Tibial nerve (tissue), 4 donors: Measurements from ENCODE around the gene UNKL. TPM values are rescaled to one million over a fixed set of nuclear protein-coding genes. Genes with fewer than 3 reads are reported as not detected.
"Not testable (repeated sequence)": the region's sequence is repeated elsewhere in the genome, so short reads cannot be mapped to it uniquely, and the experiment has no call there.

Experiments
- DNase-seq, 2 donors: peaks; one replicate each; pipeline ENCODE4 v3.0.0-alpha.2; 2019; ENCODE audit warnings: low spot score in 2 of 2
- H3K27ac ChIP-seq, 4 donors: fragments of 200-600 bp; sonication (generic) in 3 of 4; one replicate each; pipeline ENCODE4 v1.5.1; 2017 to 2019; ENCODE audit warnings: mild to moderate bottlenecking in 1 of 4
- H3K27me3 ChIP-seq, 2 donors: fragments of 200-600 bp; sonication (generic) in 1 of 2; one replicate each; pipeline versions ENCODE4 v1.5.1 to v1.6.0; 2017 to 2019
- H3K36me3 ChIP-seq, 3 donors: fragments of 200-600 bp; sonication (generic); one replicate each; pipeline ENCODE4 v1.5.1; 2018 to 2019
- H3K4me1 ChIP-seq, 4 donors: fragments of 200-600 bp; sonication (generic) in 3 of 4; one replicate each; pipeline ENCODE4 v1.5.1; 2017 to 2019
- H3K4me3 ChIP-seq, 4 donors: fragments of 200-600 bp; sonication (generic) in 3 of 4; one replicate each; pipeline ENCODE4 v1.5.1; 2017 to 2019; ENCODE audit warnings: mild to moderate bottlenecking in 1 of 4, moderate library complexity in 1 of 4
- H3K9me3 ChIP-seq, 4 donors: fragments of 200-600 bp; sonication (generic) in 3 of 4; one replicate each; pipeline ENCODE4 v1.5.1; 2017 to 2019
- CTCF ChIP-seq, 5 experiments: fragments of 200-600 bp in 3 of 5; fragments of 450-650 bp in 2 of 5; sonication (generic) in 3 of 5; IDR thresholded peaks; one replicate each; pipeline ENCODE4 v1.5.1; 2016 to 2019; ENCODE audit warnings: antibody characterized with exemption in 5 of 5, mild to moderate bottlenecking in 3 of 5, moderate library complexity in 2 of 5
- EP300 ChIP-seq, 2 donors: sonication (generic); formaldehyde crosslinking; IDR thresholded peaks; one replicate each; pipeline ENCODE4 v1.6.1; 2017; ENCODE audit warnings: antibody characterized with exemption in 2 of 2, mild to moderate bottlenecking in 1 of 2
- POLR2A ChIP-seq, 2 donors: fragments of 450-650 bp; IDR thresholded peaks; one replicate each; pipeline ENCODE4 v1.6.1; 2017; ENCODE audit warnings: antibody characterized with exemption in 2 of 2, mild to moderate bottlenecking in 2 of 2, moderate library complexity in 2 of 2
- WGBS, 2 donors: methylation state at CpG; one replicate each; pipeline ENCODE4 v1.1.5; 2018; 5-methylcytosine and 5-hydroxymethylcytosine counted together
- total RNA-seq, 4 donors: library from RNA; depleted of rRNA; stranded (reverse); fragments of >200 nt; gene quantifications; one replicate each; pipeline ENCODE4 v1.1.0, GENCODE V29; 2016

Gene UNKL
- total RNA-seq, 4 donors from 2014 or later: 34.3 to 70.5 (median 45.0) TPM

- Histone ChIP-seq H3K27ac (peak overlapping the region in 2 of 4 donors; percentile 26 to 68), H3K9me3 (peaks cover 0 to 10% (median 0%) of the 10 kb centered on the region in 4 donors), H3K27me3 (peaks cover 3 to 68% of the 10 kb centered on the region in 2 donors), H3K36me3 (peaks cover 0 to 17% (median 0%) of the 10 kb centered on the region in 3 donors), H3K4me3 (peak overlapping the region; percentile 0 to 41 (median 15)), H3K4me1 (peaks cover 0 to 36% (median 22%) of the 10 kb centered on the region in 4 donors)
- 5 to 6% methylated on average over 28 to 32 of the region's 34 CpGs for WGBS, 2 donors
- no peak for TF ChIP-seq CTCF (IDR thresholded peaks at IDR 0.05)
- TF ChIP-seq POLR2A (IDR thresholded peaks at IDR 0.05): no peak
- no peak for TF ChIP-seq EP300 (IDR thresholded peaks at IDR 0.05)
- DNase-seq: peak in 1 of 2 donors; percentile 24
Observed at GRCh38 chr16:1331712-1332617, 82.5 kb downstream of the UNKL start.

- WGBS, 2 donors: 42 to 47% methylated on average over 18 to 22 of the region's 22 CpGs
- H3K4me1 ChIP-seq: peaks cover 0 to 36% (median 22%) of the 10 kb centered on the region in 4 donors
- H3K4me3 ChIP-seq: peak overlapping the region in 3 of 4 donors; percentile 0 to 41 (median 23)
- H3K9me3 ChIP-seq: peaks cover 0 to 10% (median 0%) of the 10 kb centered on the region in 4 donors
- peaks cover 3 to 60% of the 10 kb centered on the region in 2 donors for H3K27me3 ChIP-seq
- peak overlapping the region in 2 of 4 donors; percentile 26 to 68 for H3K27ac ChIP-seq
- peaks cover 0 to 23% (median 0%) of the 10 kb centered on the region in 3 donors for H3K36me3 ChIP-seq
- TF ChIP-seq EP300 (IDR thresholded peaks at IDR 0.05) (no peak), CTCF (IDR thresholded peaks at IDR 0.05) (no peak), POLR2A (IDR thresholded peaks at IDR 0.05) (no peak)
- no peak for DNase-seq
Observed at GRCh38 chr16:1330931-1331711, 83.4 kb downstream of the UNKL start.

GRCh38 chr16:1330260-1330914 is 84.1 kb downstream of the UNKL start:
- WGBS, 2 donors: 59 to 85% methylated on average over 4 to 8 of the region's 17 CpGs
- peaks cover 0 to 30% (median 1%) of the 10 kb centered on the region in 3 donors for H3K36me3 ChIP-seq
- no peak overlapping the region for H3K27ac ChIP-seq
- TF ChIP-seq CTCF (IDR thresholded peaks at IDR 0.05): peak in 1 of 5 experiments; percentile 15
- TF ChIP-seq POLR2A (IDR thresholded peaks at IDR 0.05): no peak
- H3K4me1 ChIP-seq: peaks cover 0 to 36% (median 22%) of the 10 kb centered on the region in 4 donors
- DNase-seq: no peak
- no peak overlapping the region for H3K4me3 ChIP-seq
- H3K27me3 ChIP-seq: peaks cover 3 to 53% of the 10 kb centered on the region in 2 donors
- H3K9me3 ChIP-seq: peaks cover 0 to 10% (median 0%) of the 10 kb centered on the region in 4 donors

- Histone ChIP-seq H3K9me3 (peaks cover 0 to 10% (median 0%) of the 10 kb centered on the region in 4 donors), H3K27me3 (peaks cover 0 to 38% of the 10 kb centered on the region in 2 donors)
- WGBS, 2 donors: 90 to 93% methylated on average over 10 of the region's 10 CpGs
Observed at GRCh38 chr16:1328961-1329360, 85.5 kb downstream of the UNKL start.

GRCh38 chr16:1328136-1328535 is 86.4 kb downstream of the UNKL start:
- Histone ChIP-seq H3K27me3 (peaks cover 0 to 33% of the 10 kb centered on the region in 2 donors), H3K36me3 (peaks cover 0 to 53% (median 7%) of the 10 kb centered on the region in 3 donors), H3K9me3 (peaks cover 0 to 10% (median 0%) of the 10 kb centered on the region in 4 donors), H3K4me1 (peaks cover 0 to 29% (median 19%) of the 10 kb centered on the region in 4 donors)
- not testable (repeated sequence) for DNase-seq, H3K4me3 ChIP-seq, H3K27ac ChIP-seq
- 89 to 93% methylated on average over 20 of the region's 20 CpGs for whole genome bisulfite sequencing, 2 donors

More at GRCh38 chr16:1328961-1329360, 85.5 kb downstream of the UNKL start:
- not testable (repeated sequence) for DNase-seq, H3K4me3 ChIP-seq, H3K27ac ChIP-seq
- Histone ChIP-seq H3K4me1 (peaks cover 0 to 29% (median 19%) of the 10 kb centered on the region in 4 donors), H3K36me3 (peaks cover 0 to 45% (median 7%) of the 10 kb centered on the region in 3 donors)
